OCI-LY1 (cell line): ENCODE measurements around the gene CMAS.

ENCODE experiments used
- H2AFZ ChIP-seq: fragments of 200-600 bp; sonication (generic), shearing (Covaris generic); 2 replicates; pipeline ENCODE4 v1.6.0; 2014; ENCODE audit warnings: antibody characterized with exemption, mild to moderate bottlenecking, low read length
- H3F3A ChIP-seq: fragments of 200-600 bp; sonication (generic), shearing (Covaris generic); 2 replicates; pipeline ENCODE4 v1.6.0; 2014; ENCODE audit warnings: mild to moderate bottlenecking, antibody characterized with exemption, low read length, moderate library complexity; ENCODE audit not compliant: insufficient read depth
- H3K27ac ChIP-seq: fragments of 200-600 bp; sonication (generic); 2 replicates; pipeline ENCODE4 v1.5.1; 2014; ENCODE audit warnings: low read length, mixed run types, mild to moderate bottlenecking, low read depth; ENCODE audit not compliant: poor library complexity, severe bottlenecking
- H3K27me3 ChIP-seq: fragments of 200-600 bp; sonication (generic); 2 replicates; pipeline ENCODE4 v1.6.0; 2014; ENCODE audit warnings: antibody characterized with exemption, mild to moderate bottlenecking, low read length, moderate library complexity; ENCODE audit not compliant: insufficient read depth
- H3K36me3 ChIP-seq: fragments of 200-600 bp; sonication (generic); 2 replicates; pipeline ENCODE4 v1.6.1; 2014; ENCODE audit warnings: mild to moderate bottlenecking, antibody characterized with exemption, low read length, moderate library complexity, mixed read lengths; ENCODE audit not compliant: insufficient read depth
- H3K4me1 ChIP-seq: fragments of 200-600 bp; sonication (generic); 2 replicates; pipeline ENCODE4 v1.5.1; 2014; ENCODE audit warnings: mild to moderate bottlenecking, low read length, moderate library complexity; ENCODE audit not compliant: insufficient read depth, severe bottlenecking
- H3K4me2 ChIP-seq: fragments of 200-600 bp; sonication (generic), shearing (Covaris generic); 2 replicates; pipeline ENCODE4 v1.6.1; 2014; ENCODE audit warnings: low read length
- H3K4me3 ChIP-seq: fragments of 200-600 bp; sonication (generic); 2 replicates; pipeline ENCODE4 v1.5.1; 2014; ENCODE audit warnings: low read length, low read depth, mild to moderate bottlenecking, mixed read lengths; ENCODE audit not compliant: poor library complexity, severe bottlenecking
- H3K79me2 ChIP-seq: fragments of 200-600 bp; shearing (Covaris generic); 2 replicates; pipeline ENCODE4 v1.6.1; 2016; ENCODE audit warnings: mixed run types, low read length, mixed read lengths; ENCODE audit not compliant: insufficient read depth
- H3K9ac ChIP-seq: fragments of 200-600 bp; sonication (generic), shearing (Covaris generic); 2 replicates; pipeline ENCODE4 v1.6.1; 2014; ENCODE audit warnings: mild to moderate bottlenecking, low read length, mixed read lengths
- H3K9me2 ChIP-seq: fragments of 200-600 bp; sonication (generic), shearing (Covaris generic); 2 replicates; pipeline ENCODE4 v1.6.1; 2014; ENCODE audit warnings: low read depth, mild to moderate bottlenecking, low read length, mixed read lengths
- H3K9me3 ChIP-seq: fragments of 200-600 bp; shearing (Covaris generic); 2 replicates; pipeline ENCODE4 v1.6.1; 2014; ENCODE audit warnings: low read length, mixed read lengths
- H4K20me1 ChIP-seq: fragments of 200-600 bp; sonication (generic), shearing (Covaris generic); 2 replicates; pipeline ENCODE4 v1.6.0; 2016; ENCODE audit warnings: mild to moderate bottlenecking, low read length; ENCODE audit not compliant: insufficient read depth
- EZH2 ChIP-seq: fragments of 200-600 bp; sonication (generic), shearing (Covaris generic); IDR thresholded peaks from 2 replicates; pipeline ENCODE4 v1.8.0; 2017; ENCODE audit warnings: borderline replicate concordance, mixed run types, mild to moderate bottlenecking, antibody characterized with exemption, low read length, moderate library complexity, mixed read lengths
- TF ChIP-seq, protein P1 (sequence below): fragments of 200-600 bp; sonication (generic), shearing (Covaris generic); IDR thresholded peaks from 2 replicates; pipeline ENCODE4 v1.5.1; 2017; ENCODE audit warnings: mild to moderate bottlenecking, antibody characterized with exemption, low read length, moderate library complexity, mixed read lengths

CMAS gene

GRCh38 chr12:22046090-22046967 is at the start of gene CMAS:
Gene CMAS, plus strand, starts transcription at chr12:22046218. Its CDS starts 86 bp downstream, at chr12:22046304.
- no peaks in the 10 kb centered on the region for H4K20me1 ChIP-seq
- peak within 1 kb of the TSS; percentile 30 for H3K27ac ChIP-seq
- H3K79me2 ChIP-seq = peaks cover 12% of the 10 kb centered on the region; the same call in 1 of the 2 replicates
- H3K4me3 ChIP-seq = peak within 1 kb of the TSS; percentile 92
- peak within 1 kb of the TSS; percentile 95 for H3K4me2 ChIP-seq
- peak within 1 kb of the TSS; percentile 99 for H3K9ac ChIP-seq
- H3K9me3 ChIP-seq = no peaks in the 10 kb centered on the region
- no peaks in the 10 kb centered on the region for H3K9me2 ChIP-seq
- H3K4me1 ChIP-seq = peaks cover 23% of the 10 kb centered on the region
- no peaks in the 10 kb centered on the region for H3K27me3 ChIP-seq
- H2AFZ ChIP-seq = peak within 1 kb of the TSS; percentile 86
- no peak for TF ChIP-seq EZH2
- TF ChIP-seq, protein P1, sequence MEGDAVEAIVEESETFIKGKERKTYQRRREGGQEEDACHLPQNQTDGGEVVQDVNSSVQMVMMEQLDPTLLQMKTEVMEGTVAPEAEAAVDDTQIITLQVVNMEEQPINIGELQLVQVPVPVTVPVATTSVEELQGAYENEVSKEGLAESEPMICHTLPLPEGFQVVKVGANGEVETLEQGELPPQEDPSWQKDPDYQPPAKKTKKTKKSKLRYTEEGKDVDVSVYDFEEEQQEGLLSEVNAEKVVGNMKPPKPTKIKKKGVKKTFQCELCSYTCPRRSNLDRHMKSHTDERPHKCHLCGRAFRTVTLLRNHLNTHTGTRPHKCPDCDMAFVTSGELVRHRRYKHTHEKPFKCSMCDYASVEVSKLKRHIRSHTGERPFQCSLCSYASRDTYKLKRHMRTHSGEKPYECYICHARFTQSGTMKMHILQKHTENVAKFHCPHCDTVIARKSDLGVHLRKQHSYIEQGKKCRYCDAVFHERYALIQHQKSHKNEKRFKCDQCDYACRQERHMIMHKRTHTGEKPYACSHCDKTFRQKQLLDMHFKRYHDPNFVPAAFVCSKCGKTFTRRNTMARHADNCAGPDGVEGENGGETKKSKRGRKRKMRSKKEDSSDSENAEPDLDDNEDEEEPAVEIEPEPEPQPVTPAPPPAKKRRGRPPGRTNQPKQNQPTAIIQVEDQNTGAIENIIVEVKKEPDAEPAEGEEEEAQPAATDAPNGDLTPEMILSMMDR = no peak
- peaks cover 6% of the 10 kb centered on the region; the same call in 1 of the 2 replicates for H3K36me3 ChIP-seq
- H3F3A ChIP-seq = no peaks in the 10 kb centered on the region

DNA sequence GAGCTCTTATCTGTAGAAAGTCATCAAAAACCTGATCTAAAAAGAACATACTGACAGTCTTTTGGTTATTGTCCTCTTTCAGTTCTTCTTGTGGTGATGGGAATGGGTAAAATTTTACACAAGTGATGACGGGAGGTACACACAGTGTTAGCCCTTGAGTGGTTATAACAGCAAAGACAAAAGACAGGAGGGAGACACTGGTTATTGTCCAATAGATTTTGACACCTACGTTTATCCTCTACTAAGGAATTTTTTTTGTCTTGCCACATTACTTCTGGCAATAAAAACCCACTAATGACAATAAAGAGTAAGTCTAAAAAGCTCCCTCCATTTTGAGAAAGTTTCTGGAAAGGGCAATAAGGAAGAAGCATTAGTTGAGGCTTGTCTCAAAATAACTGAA is 47.7 kb upstream of the CMAS start:
- H3F3A ChIP-seq = no peaks in the 10 kb centered on the region

DNA sequence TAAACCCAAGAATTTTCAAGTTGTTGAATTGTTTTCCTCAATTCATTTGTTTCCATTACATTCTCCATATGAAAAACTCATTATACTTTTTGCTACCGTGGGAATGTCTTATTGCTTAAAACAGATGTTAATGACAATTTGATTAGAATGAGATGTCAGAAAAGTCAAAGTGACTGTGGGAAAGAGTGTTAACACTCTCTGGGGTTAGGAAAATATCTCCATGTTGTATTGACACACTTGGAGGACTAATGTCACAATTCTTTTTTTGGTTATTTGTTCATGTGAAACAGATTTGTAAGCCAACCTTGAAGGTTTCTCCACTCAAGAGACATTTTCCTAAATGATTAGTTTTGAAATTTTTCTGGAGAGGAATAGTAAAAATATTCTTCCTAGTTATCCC is 47.2 kb upstream of the CMAS start:
- no peaks in the 10 kb centered on the region for H3K9me2 ChIP-seq
- H3K4me1 ChIP-seq = no peaks in the 10 kb centered on the region
- H3K36me3 ChIP-seq = no peaks in the 10 kb centered on the region
- no peaks in the 10 kb centered on the region for H3F3A ChIP-seq
- TF ChIP-seq, protein P1 = no peak
- TF ChIP-seq EZH2 = no peak
- no peaks in the 10 kb centered on the region for H4K20me1 ChIP-seq
- H2AFZ ChIP-seq = no peak overlapping the region
- H3K9ac ChIP-seq = no peak overlapping the region
- no peaks in the 10 kb centered on the region for H3K9me3 ChIP-seq
- no peak overlapping the region for H3K27ac ChIP-seq
- no peaks in the 10 kb centered on the region for H3K27me3 ChIP-seq
- no peaks in the 10 kb centered on the region for H3K79me2 ChIP-seq
- no peak overlapping the region for H3K4me3 ChIP-seq
- H3K4me2 ChIP-seq = no peak overlapping the region

More for the DNA sequence above, 47.7 kb upstream of the CMAS start:
- no peaks in the 10 kb centered on the region for H3K9me2 ChIP-seq
- no peak overlapping the region for H3K9ac ChIP-seq
- H2AFZ ChIP-seq = no peak overlapping the region
- H3K4me3 ChIP-seq = no peak overlapping the region
- H3K27me3 ChIP-seq = no peaks in the 10 kb centered on the region
- H3K9me3 ChIP-seq = no peaks in the 10 kb centered on the region
- TF ChIP-seq EZH2 = no peak
- TF ChIP-seq, protein P1 = no peak
- no peak overlapping the region for H3K27ac ChIP-seq
- no peaks in the 10 kb centered on the region for H4K20me1 ChIP-seq
- no peaks in the 10 kb centered on the region for H3K79me2 ChIP-seq
- H3K36me3 ChIP-seq = no peaks in the 10 kb centered on the region
- no peak overlapping the region for H3K4me2 ChIP-seq
- no peaks in the 10 kb centered on the region for H3K4me1 ChIP-seq
